ENCODE results near the gene CSTF3. TPM values are rescaled to one million over a fixed set of nuclear protein-coding genes. Genes with fewer than 3 reads are reported as not detected.

The CSTF3 gene

Small RNA genes within 50 kb of the gene (small RNA-seq; reads per million reads assigned to genes)
- not detected for gene RF00019

All from skeletal muscle satellite cell (primary cell).